Colonic mucosa (tissue), 4 donors: ENCODE measurements around the gene C15orf62. TPM values are rescaled to one million over a fixed set of nuclear protein-coding genes. Genes with fewer than 3 reads are reported as not detected.
A peak's percentile ranks its signal among the peaks of the same experiment; 100 is the strongest.

Experiments
- DNase-seq: peaks from one replicate; pipeline ENCODE4 v3.0.0-alpha.2; 2020
- H3K27ac ChIP-seq: fragments of 200-600 bp; one replicate; pipeline ENCODE4 v1.8.0; 2021
- H3K27me3 ChIP-seq: fragments of 200-600 bp; one replicate; pipeline ENCODE4 v1.8.0; 2021
- H3K36me3 ChIP-seq: fragments of 200-600 bp; one replicate; pipeline ENCODE4 v1.8.0; 2021
- H3K4me1 ChIP-seq: fragments of 200-600 bp; one replicate; pipeline ENCODE4 v1.8.0; 2021; ENCODE audit warnings: mild to moderate bottlenecking
- H3K4me3 ChIP-seq: fragments of 200-600 bp; one replicate; pipeline ENCODE4 v1.8.0; 2021
- H3K9ac ChIP-seq, 2 donors: one replicate each; pipeline ENCODE4 v1.7.0; 2013; ENCODE audit warnings: control low read depth in 2 of 2, low read depth in 2 of 2, low read length in 2 of 2
- H3K9me3 ChIP-seq: fragments of 200-600 bp; one replicate; pipeline ENCODE4 v1.8.0; 2021
- CTCF ChIP-seq: fragments of 200-600 bp; IDR thresholded peaks from one replicate; pipeline ENCODE4 v1.8.0; 2022; ENCODE audit warnings: antibody characterized with exemption, mild to moderate bottlenecking
- intact Hi-C: fragments of 100-400 bp; cut with DNase I; formaldehyde crosslinking; loops from one replicate; pipeline ENCODE4 v1.14.1; 2022
- total RNA-seq, 2 donors: library from RNA; stranded (reverse); fragmentation: NEBNext Ultra II Directional in 1 of 2; extraction: Animal tissue kit (Norgen Biotek cat#: 25700) in 1 of 2; gene quantifications; one replicate each; pipeline ENCODE4 v1.2.1, GENCODE V29; 2021
- donor health status: healthy.
- donor health status: DM: no; HTN: no; CAD: no.
- donor health status: DM: no; HTN: no; CAD: no.

The C15orf62 gene
- total RNA-seq, 2 donors from 2014 or later = 0.74 to 0.80 TPM

GRCh38 chr15:40790718-40791117 lies 20.9 kb downstream of the C15orf62 start:
- Histone ChIP-seq H3K36me3 (no peaks in the 10 kb centered on the region), H3K9me3 (no peaks in the 10 kb centered on the region), H3K27ac (no peak overlapping the region), H3K27me3 (no peaks in the 10 kb centered on the region), H3K9ac (no peak overlapping the region), H3K4me3 (no peak overlapping the region), H3K4me1 (peaks cover 23% of the 10 kb centered on the region)
- no peak for DNase-seq
- intact Hi-C loops = no loop called here
- no peak for TF ChIP-seq CTCF

- TF ChIP-seq CTCF = no peak
- Histone ChIP-seq H3K9me3 (no peaks in the 10 kb centered on the region), H3K4me1 (peaks cover 16% of the 10 kb centered on the region), H3K9ac (no peak overlapping the region), H3K27me3 (no peaks in the 10 kb centered on the region), H3K36me3 (no peaks in the 10 kb centered on the region), H3K27ac (peak overlapping the region; percentile 26), H3K4me3 (no peak overlapping the region)
- no peak for DNase-seq
- intact Hi-C loops = no loop called here
These were observed 22.6 kb downstream of the C15orf62 start for GRCh38 chr15:40792394-40792793.

GRCh38 chr15:40793216-40793989 lies 23.6 kb downstream of the C15orf62 start:
- DNase-seq = peak; percentile 92
- TF ChIP-seq CTCF = no peak
- Histone ChIP-seq H3K9me3 (no peaks in the 10 kb centered on the region), H3K27me3 (no peaks in the 10 kb centered on the region), H3K4me3 (no peak overlapping the region), H3K9ac (peak overlapping the region in 1 of 2 donors; percentile 62), H3K36me3 (no peaks in the 10 kb centered on the region), H3K4me1 (peaks cover 16% of the 10 kb centered on the region), H3K27ac (peak overlapping the region; percentile 56)
- intact Hi-C loops = no loop called here

GRCh38 chr15:40796041-40796440 lies 26.3 kb downstream of the C15orf62 start:
- no peaks in the 10 kb centered on the region for H3K9me3 ChIP-seq
- H3K9ac ChIP-seq = no peak overlapping the region
- intact Hi-C loops = no loop called here
- H3K36me3 ChIP-seq = no peaks in the 10 kb centered on the region
- TF ChIP-seq CTCF = no peak
- DNase-seq = no peak
- peaks cover 13% of the 10 kb centered on the region for H3K4me1 ChIP-seq
- no peak overlapping the region for H3K4me3 ChIP-seq
- H3K27ac ChIP-seq = peak overlapping the region; percentile 16
- no peaks in the 10 kb centered on the region for H3K27me3 ChIP-seq

- Histone ChIP-seq H3K36me3 (no peaks in the 10 kb centered on the region), H3K27ac (peak overlapping the region; percentile 16), H3K27me3 (no peaks in the 10 kb centered on the region), H3K9me3 (no peaks in the 10 kb centered on the region), H3K4me3 (no peak overlapping the region), H3K9ac (no peak overlapping the region), H3K4me1 (peaks cover 13% of the 10 kb centered on the region)
- no peak for TF ChIP-seq CTCF
- DNase-seq = no peak
- intact Hi-C loops = no loop called here
These were observed 26.7 kb downstream of the C15orf62 start for GRCh38 chr15:40796512-40796911.
